DND-41 (cell line): ENCODE measurements around the gene GORASP1.

Source experiments
- ATAC-seq: fragments of 200-7000 bp; cut with Tn5 transposase; 3 replicates; pipeline ENCODE4 v1.9.1; 2021; ENCODE audit warnings: low read depth; ENCODE audit not compliant: insufficient read depth
- DNase-seq: peaks from one replicate; pipeline ENCODE4 v3.0.0-alpha.2; 2020
- H2AFZ ChIP-seq: 2 replicates; pipeline ENCODE4 v1.6.0; 2012; ENCODE audit warnings: low read depth, low read length
- H3K27ac ChIP-seq: 2 replicates; pipeline ENCODE4 v1.5.1; 2012; ENCODE audit warnings: low read length, inconsistent platforms
- H3K27me3 ChIP-seq: fragments of 200-600 bp; sonication (generic); 2 replicates; pipeline ENCODE4 v1.6.0; 2012; ENCODE audit warnings: low read length, mild to moderate bottlenecking, inconsistent platforms; ENCODE audit not compliant: insufficient read depth, poor library complexity
- H3K36me3 ChIP-seq: 2 replicates; pipeline ENCODE4 v1.5.1; 2012; ENCODE audit warnings: low read length, inconsistent platforms; ENCODE audit not compliant: insufficient read depth
- H3K4me1 ChIP-seq: 2 replicates; pipeline ENCODE4 v1.5.1; 2012; ENCODE audit warnings: mild to moderate bottlenecking, low read length; ENCODE audit not compliant: insufficient read depth
- H3K4me2 ChIP-seq: 2 replicates; pipeline ENCODE4 v1.6.0; 2012; ENCODE audit warnings: mild to moderate bottlenecking, moderate library complexity, low read length, inconsistent platforms; ENCODE audit not compliant: insufficient read depth
- H3K4me3 ChIP-seq, 2 experiments: fragments of 200-600 bp in 1 of 2; shearing (Covaris generic) in 1 of 2; 2 replicates each; pipeline ENCODE4 v1.5.1; 2012 to 2016; ENCODE audit warnings: inconsistent platforms in 2 of 2, low read length in 2 of 2, mild to moderate bottlenecking in 2 of 2, low read depth in 1 of 2, moderate library complexity in 1 of 2
- H3K79me2 ChIP-seq: 2 replicates; pipeline ENCODE4 v1.6.0; 2012; ENCODE audit warnings: low read length, inconsistent platforms; ENCODE audit not compliant: insufficient read depth
- H3K9ac ChIP-seq: 2 replicates; pipeline ENCODE4 v1.6.0; 2012; ENCODE audit warnings: low read depth, mild to moderate bottlenecking, inconsistent platforms, low read length, moderate library complexity
- H3K9me3 ChIP-seq: 2 replicates; pipeline ENCODE4 v1.5.1; 2012; ENCODE audit warnings: low read length, moderate library complexity, mild to moderate bottlenecking, inconsistent platforms; ENCODE audit not compliant: insufficient read depth, severe bottlenecking
- H4K20me1 ChIP-seq: 2 replicates; pipeline ENCODE4 v1.6.0; 2012; ENCODE audit warnings: low read length; ENCODE audit not compliant: insufficient read depth
- EZH2 ChIP-seq: IDR thresholded peaks from 3 replicates; pipeline ENCODE4 v1.6.1; 2012; ENCODE audit warnings: borderline replicate concordance, low read depth, mild to moderate bottlenecking, moderate library complexity, low read length, inconsistent platforms; ENCODE audit not compliant: severe bottlenecking
- TF ChIP-seq, protein P1 (sequence below): IDR thresholded peaks from 2 replicates; pipeline ENCODE4 v1.5.1; 2012; ENCODE audit warnings: borderline replicate concordance, low read length, moderate library complexity, mild to moderate bottlenecking; ENCODE audit not compliant: poor library complexity, severe bottlenecking; ENCODE audit errors: extremely low read depth

Gene GORASP1

DNA sequence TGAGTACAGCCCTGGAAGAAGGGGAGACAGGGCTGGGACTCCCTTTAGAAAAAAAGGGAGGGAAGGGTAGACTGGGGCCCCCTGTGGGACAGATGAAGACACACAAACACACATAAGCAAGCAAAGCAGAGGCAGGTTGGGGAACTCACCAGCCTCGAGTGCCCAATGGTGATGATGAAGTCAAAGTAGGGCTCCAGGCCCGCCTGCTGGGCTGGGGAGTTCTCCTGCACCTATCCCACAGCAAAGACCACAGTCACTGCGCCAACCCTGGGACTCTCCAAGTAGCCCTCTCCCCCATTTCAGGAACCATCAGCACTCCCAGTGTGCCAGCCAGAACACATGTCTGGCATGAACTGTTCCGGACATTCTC, 4.1 kb downstream of the GORASP1 start:
- H3K4me3 ChIP-seq = no peak overlapping the region
- TF ChIP-seq EZH2 = no peak
- TF ChIP-seq, protein P1, sequence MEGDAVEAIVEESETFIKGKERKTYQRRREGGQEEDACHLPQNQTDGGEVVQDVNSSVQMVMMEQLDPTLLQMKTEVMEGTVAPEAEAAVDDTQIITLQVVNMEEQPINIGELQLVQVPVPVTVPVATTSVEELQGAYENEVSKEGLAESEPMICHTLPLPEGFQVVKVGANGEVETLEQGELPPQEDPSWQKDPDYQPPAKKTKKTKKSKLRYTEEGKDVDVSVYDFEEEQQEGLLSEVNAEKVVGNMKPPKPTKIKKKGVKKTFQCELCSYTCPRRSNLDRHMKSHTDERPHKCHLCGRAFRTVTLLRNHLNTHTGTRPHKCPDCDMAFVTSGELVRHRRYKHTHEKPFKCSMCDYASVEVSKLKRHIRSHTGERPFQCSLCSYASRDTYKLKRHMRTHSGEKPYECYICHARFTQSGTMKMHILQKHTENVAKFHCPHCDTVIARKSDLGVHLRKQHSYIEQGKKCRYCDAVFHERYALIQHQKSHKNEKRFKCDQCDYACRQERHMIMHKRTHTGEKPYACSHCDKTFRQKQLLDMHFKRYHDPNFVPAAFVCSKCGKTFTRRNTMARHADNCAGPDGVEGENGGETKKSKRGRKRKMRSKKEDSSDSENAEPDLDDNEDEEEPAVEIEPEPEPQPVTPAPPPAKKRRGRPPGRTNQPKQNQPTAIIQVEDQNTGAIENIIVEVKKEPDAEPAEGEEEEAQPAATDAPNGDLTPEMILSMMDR = peak; percentile 20
- peaks cover 28% of the 10 kb centered on the region for H3K36me3 ChIP-seq
- H3K27ac ChIP-seq = no peak overlapping the region
- H4K20me1 ChIP-seq = peaks cover 46% of the 10 kb centered on the region
- no peaks in the 10 kb centered on the region for H3K27me3 ChIP-seq
- H2AFZ ChIP-seq = no peak overlapping the region
- peaks cover 20% of the 10 kb centered on the region for H3K79me2 ChIP-seq
- no peak overlapping the region for H3K4me2 ChIP-seq
- no peaks in the 10 kb centered on the region for H3K9me3 ChIP-seq
- ATAC-seq (no peak), DNase-seq (no peak)
- peaks cover 33% of the 10 kb centered on the region for H3K4me1 ChIP-seq
- no peak overlapping the region for H3K9ac ChIP-seq

DNA sequence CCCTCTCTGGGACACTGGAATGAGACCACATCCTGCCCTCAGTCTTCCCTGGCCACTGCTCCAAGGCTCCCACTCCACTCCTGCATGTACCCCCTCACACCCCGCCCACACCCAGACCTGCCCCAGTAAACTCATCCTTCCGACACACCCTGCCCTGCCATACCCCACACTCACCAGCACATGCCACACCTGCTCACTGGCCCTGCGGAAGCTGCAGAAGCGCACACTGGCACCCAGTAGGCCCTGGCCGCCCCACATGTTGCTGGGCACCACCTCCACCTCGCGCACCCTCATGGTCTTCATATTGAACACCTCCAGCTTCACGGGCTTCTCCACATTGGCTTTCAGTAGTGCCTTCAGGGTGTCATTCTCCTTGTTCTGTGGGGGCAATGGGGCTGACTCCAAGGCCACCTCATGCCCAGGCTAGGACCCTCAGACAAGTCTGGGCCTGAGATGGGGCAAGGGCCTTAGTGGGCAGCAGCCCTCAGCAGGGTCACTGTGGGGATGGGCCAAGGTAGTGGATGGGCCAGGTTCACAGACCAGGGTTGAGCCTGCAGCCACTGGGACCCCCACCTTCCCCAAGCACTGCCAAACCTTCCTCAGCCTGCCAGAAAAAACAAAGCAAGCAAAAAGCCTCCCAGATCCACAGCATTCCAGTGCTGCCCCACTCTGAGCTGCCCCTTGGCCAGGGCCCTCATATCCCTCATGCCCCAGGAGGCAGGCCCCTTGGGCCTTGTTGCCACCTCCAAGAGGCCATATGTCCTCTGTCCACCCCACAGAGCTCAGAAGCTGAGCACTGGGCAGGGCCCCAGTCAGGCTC, 4.7 kb downstream of the GORASP1 start:
- TF ChIP-seq EZH2 = no peak
- Histone ChIP-seq H3K79me2 (peaks cover 20% of the 10 kb centered on the region), H4K20me1 (peaks cover 51% of the 10 kb centered on the region), H3K27ac (no peak overlapping the region), H3K36me3 (peaks cover 34% of the 10 kb centered on the region), H3K4me2 (no peak overlapping the region), H3K27me3 (no peaks in the 10 kb centered on the region), H3K9ac (no peak overlapping the region), H3K4me1 (peaks cover 27% of the 10 kb centered on the region), H3K4me3 (no peak overlapping the region), H3K9me3 (no peaks in the 10 kb centered on the region), H2AFZ (no peak overlapping the region)
- DNase-seq = no peak
- ATAC-seq = no peak

DNA sequence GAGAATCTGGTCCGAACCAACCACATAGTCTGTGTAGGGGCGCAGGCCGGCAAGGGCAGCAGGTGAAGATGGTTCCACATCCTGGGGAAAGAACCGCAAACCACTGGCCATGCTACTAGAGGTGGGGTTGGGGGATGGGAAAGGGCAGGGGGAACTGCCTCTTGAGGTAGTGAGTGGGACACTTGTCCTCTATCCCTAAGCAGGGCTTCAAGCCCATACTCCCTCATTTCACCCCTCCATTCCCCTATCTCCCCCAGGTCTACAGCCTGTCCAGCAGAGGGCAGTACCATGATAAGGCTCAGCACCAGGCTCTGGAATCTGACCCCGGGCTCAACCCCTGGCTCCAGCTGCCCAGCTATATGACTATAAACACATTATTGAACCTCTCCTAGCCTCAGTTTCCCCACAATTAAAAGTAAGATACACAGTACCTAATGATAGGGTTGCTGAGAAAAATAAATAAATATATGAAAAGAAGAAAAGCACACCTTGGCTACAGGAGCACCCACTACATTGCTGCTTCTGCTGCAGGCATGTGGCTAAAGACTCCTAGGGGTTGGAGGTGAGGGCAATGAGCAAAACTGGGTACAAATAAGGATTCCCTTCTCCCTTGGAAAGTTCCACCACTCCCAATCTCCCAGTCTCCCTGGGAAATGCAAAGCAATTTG, 6.3 kb downstream of the GORASP1 start:
- Histone ChIP-seq H3K79me2 (peaks cover 12% of the 10 kb centered on the region), H3K4me2 (no peak overlapping the region), H3K9me3 (no peaks in the 10 kb centered on the region), H3K4me1 (peaks cover 20% of the 10 kb centered on the region), H3K4me3 (no peak overlapping the region), H4K20me1 (peaks cover 51% of the 10 kb centered on the region), H3K27me3 (no peaks in the 10 kb centered on the region), H3K36me3 (peaks cover 49% of the 10 kb centered on the region), H3K27ac (no peak overlapping the region), H2AFZ (no peak overlapping the region), H3K9ac (no peak overlapping the region)
- TF ChIP-seq, protein P1 = peak; percentile 77
- no peak for TF ChIP-seq EZH2
- ATAC-seq = peak; percentile 73
- DNase-seq = peak; percentile 35

DNA sequence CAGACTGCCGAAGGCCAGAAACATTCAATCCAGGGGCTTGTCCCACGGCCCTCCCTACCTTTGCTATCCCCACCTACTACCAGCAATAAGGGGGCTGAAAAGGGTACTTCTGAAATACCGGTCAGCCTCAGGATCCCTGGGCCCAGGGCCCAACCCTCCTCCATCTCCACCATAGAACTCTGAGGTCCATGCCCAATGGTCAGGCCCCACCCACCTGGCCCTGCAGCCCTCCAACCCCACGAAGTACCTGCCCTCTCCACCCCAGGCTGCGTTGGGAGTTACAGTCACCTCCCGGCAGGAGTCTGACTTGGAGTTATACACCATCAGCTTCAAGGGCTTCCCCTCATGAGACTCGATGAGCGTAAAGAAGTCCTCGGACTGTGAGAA, 6.9 kb downstream of the GORASP1 start:
- TF ChIP-seq, protein P1 = no peak
- TF ChIP-seq EZH2 = no peak
- H3K4me3 ChIP-seq = no peak overlapping the region
- peaks cover 48% of the 10 kb centered on the region for H4K20me1 ChIP-seq
- H3K27ac ChIP-seq = no peak overlapping the region
- no peak overlapping the region for H3K9ac ChIP-seq
- ATAC-seq (no peak), DNase-seq (no peak)
- peaks cover 56% of the 10 kb centered on the region for H3K36me3 ChIP-seq
- H3K27me3 ChIP-seq = no peaks in the 10 kb centered on the region
- peaks cover 6% of the 10 kb centered on the region for H3K79me2 ChIP-seq
- H2AFZ ChIP-seq = no peak overlapping the region
- peaks cover 13% of the 10 kb centered on the region for H3K4me1 ChIP-seq
- no peaks in the 10 kb centered on the region for H3K9me3 ChIP-seq
- H3K4me2 ChIP-seq = no peak overlapping the region
